Stimulated activated CD8-positive, alpha-beta memory T cell treated with anti-CD3 and anti-CD28 coated beads, Interleukin-7, amount 100 ng/mL, for 24 hours (primary cell): ENCODE data around the gene NIP7.
"Not testable (repeated sequence)": the region's sequence is repeated elsewhere in the genome, so short reads cannot be mapped to it uniquely, and the experiment has no call there.

Experiments used
- DNase-seq: peaks from one replicate; pipeline ENCODE4 v3.0.0-alpha.2; 2020; ENCODE audit warnings: low read depth

NIP7 gene

DNA sequence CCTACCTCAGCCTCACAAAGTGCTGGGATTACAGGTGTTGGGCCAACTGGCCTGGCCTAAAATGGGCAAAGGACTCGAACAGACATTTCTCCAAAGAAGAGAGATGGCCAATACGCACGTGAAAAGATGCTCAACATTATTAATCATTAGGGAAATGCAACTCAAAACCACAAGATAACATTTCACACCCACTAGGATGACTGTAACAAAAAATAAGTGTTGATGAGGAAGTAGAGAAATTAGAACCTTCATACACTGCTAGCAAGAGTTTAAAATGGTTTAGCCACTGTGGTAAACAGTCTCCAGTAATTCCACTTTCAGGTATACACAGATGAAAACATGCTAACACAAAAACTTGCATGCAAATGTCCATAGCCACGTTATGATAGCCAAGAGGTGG lies 6.4 kb downstream of the NIP7 start:
- no peak for DNase-seq

GRCh38 chr16:69346683-69347082 lies 7.1 kb downstream of the NIP7 start:
- DNase-seq: no peak

DNA sequence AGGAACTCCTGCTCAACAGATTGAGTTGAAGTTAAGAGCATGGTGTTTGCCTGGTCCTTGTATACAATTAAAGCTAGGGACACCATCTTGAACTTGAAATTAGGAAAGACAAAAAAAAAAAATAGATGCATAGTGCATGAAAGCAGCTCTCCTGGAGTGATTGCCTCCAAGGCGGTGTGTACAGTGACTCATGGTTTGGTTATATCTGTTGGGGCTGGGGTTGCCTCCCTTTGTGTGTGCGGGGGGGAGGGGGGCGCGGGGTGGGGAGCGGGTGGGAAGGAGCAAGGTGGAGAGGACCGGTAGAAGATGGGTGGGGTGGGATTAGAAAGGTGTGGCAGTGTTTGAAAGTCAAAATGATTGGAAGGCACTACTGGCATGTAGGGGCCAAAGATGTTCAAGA lies 8.7 kb downstream of the NIP7 start:
- DNase-seq: no peak

DNA sequence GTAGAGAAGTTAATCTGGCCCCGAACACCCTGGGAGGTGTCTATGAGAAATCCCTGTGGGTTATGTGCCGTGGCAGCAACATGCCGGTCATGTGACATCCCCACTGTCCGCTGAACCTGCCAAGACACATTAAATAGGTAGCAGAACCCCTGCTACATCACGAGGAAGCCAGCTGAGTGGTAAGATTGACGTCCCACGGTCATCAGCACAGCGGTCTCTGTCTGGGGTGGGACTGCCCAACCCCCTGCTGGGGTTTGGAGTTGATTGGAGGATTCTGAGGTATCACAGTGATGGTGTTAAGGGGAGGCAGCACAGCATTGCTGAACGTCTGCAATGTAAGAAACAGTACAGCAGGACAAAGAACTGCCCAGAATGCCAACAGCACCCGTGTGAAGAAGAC lies 10.0 kb downstream of the NIP7 start:
- DNase-seq: no peak

GRCh38 chr16:69350536-69351133 lies 11.1 kb downstream of the NIP7 start:
- DNase-seq: no peak

DNA sequence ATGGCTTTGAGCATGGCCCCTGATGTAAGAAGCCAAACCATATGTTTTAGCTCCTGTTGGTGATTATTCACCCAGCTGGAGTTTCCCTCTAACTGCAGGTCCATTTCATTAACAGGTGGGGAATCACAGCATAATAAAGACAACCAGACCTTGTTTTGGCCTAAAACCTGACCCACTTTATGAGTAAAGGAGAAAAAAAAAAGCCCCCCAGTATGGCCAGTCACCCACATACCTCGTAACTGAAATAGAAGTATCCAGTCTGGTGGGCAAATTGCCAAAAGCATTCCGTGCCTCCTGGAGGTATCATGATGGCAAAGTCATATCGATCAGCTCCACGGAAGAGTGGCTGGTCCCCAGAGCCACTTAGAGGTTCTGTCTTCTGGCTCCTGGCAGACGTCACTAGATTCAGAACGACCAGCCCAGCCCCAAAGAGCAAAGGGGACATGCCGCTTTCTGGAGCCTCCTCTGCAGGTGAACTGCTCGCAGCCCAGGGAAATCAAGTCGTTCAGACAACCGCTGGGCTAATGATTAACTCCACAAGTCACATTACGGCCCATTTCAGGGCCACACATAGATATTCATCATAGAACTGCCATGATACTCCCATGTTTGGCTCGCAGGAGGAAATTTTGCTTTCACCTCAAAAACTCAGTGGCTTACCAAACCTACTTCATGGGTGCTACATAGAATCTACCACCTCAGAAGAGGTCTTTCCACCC lies 11.9 kb downstream of the NIP7 start, which contains the start of gene TMED6:
TMED6 (minus strand) TSS at position 478 of the 719 bp plus-strand sequence; CDS start at position 445, 33 bp downstream.
- DNase-seq: no peak

DNA sequence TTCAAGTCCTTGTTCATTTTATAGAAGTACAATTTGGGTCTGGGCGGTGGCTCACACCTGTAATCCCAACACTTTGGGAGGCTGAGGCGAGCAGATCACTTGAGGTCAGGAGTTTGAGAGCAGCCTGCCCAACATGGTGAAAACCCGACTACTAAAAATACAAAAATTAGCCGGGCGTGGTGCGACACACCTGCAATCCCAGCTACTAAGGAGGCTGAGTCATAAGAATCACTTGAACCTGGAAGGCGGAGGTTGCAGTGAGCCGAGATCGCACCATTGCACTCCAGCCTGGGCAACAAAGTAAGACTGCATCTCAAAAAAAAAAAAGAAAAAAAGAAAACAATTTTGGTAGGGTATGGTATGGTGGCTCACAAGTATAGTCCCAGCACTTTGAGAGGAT lies 20.5 kb downstream of the NIP7 start:
- not testable (repeated sequence) for DNase-seq

- no peak for DNase-seq
These were observed 23.7 kb downstream of the NIP7 start for GRCh38 chr16:69363281-69363717.

DNA sequence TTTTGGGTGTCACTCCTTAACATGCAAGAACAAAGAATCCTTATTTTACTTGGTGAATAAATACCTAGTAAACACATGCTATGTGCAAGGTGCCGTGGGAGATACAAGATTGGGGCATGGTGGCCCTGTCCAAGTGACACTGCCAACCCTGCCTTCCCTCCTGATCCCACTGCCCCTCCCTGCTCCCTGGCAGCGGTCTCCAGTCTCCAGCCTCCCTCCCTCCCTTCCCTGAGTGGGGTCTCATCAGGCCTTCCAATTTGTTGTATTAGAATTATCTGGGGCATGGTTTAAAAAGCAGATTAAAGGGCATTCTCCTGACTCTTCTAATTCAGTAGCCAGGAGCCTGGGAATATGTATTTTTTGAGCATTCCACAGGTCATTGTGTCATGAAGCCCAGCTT lies 24.5 kb downstream of the NIP7 start:
- no peak for DNase-seq

DNA sequence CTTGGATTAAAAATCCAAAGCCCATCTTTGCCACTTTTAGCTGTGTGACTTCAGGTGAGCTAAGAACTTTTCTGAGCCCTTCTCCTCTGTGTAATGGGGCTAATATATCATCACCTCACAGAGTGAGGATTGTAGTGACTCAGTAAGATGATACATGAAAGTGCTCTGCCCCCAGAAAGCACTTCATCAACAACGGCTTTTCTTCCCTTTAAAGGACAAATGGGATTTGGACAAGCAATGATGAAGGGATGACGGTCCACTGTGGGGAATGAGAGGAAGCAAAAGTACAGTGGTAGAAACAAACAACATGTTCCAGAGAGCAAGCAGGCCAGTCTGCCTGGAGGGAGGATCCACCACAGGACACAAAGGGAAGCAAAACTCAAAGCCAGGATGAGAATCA lies 26.3 kb downstream of the NIP7 start:
- DNase-seq: no peak

GRCh38 chr16:69366431-69366830 lies 26.9 kb downstream of the NIP7 start:
- DNase-seq: no peak

DNA sequence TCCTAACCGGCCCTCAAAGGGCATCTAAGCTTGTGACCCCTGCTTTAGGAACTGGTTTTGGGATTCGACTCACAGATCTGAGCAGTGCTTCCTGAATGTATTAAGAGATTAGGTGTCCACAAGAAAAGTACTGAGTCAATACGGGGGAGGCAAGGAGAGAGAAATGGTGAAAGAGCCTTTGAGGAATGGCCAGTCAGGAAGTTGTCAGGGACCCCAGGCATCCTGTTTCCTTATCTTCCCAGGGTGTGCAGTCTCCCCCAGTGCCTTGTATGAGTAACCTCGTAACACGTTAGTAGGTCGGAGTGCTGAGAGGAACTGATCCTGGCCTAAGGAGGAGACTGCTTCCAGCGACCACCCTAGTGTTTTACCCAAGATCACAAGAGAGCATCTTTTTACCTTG lies 28.4 kb downstream of the NIP7 start:
- DNase-seq: no peak

GRCh38 chr16:69368866-69369265 lies 29.3 kb downstream of the NIP7 start:
- no peak for DNase-seq

DNA sequence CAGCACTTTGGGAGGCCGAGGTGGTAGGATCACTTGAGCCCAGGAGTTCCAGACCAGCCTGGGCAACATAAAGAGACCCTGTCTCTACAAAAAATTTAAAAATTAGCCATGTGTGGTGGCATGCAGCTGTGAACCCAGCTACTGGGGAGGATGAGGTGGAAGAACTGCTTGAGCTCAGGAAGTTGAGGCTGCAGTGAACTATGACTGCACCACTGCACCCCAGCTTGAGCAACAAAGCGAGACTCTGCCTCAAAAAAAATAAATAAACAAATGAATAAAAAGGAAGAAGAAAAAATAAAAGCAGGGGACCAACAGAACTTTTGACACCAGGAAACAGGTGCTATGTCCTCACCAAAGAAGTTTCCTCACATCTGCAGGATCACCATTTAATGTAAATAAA lies 32.0 kb downstream of the NIP7 start:
- no peak for DNase-seq

DNA sequence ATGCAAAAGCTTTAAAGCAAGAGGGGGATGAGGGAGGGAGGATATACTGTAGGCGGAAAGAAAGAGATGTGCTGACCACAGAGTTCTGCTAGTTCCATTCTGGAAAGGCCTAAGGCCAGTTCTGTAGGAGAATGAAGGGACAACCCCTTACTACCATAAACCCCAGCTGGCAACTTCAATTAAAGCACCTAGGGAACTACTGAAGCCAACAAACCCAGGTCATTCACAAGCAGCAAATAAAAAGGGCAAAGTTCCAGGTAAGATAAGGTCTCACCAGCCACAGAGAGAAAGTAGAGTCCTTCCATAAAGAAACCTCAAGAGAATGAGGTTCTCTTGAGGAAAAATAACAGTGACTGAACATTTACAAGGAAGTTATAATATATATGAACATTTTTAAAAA lies 33.4 kb downstream of the NIP7 start:
- DNase-seq: no peak

DNA sequence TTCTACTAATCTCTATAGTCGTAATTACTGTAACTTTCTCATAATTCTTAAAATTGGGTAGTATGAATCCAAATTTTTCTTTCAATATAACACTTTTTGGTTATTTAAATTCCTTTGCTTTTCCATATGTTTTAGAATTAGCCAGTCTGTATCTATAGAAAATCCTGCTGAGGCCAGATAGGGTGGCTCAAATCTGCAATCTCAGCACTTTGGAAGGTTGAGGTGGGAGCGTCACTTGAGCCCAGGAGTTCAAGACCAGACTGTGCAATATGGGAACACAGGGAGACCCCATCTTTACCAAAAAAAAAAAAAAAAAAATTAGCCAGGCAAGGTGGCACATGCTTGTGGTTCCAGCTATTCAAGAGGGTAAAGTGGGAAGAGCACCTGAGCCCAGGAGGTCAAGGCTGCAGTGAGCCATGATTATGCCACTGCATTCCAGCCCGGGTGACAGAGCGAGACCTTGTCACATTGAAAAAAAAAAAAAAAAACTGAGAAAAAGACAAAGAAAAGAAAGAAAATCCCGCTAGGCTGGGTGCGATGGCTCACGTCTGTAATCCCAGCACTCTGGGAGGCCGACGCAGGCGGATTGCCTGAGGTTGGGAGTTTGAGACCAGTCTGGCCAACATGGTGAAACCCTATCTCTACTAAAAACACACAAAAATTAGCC lies 37.0 kb downstream of the NIP7 start:
- DNase-seq: no peak

DNA sequence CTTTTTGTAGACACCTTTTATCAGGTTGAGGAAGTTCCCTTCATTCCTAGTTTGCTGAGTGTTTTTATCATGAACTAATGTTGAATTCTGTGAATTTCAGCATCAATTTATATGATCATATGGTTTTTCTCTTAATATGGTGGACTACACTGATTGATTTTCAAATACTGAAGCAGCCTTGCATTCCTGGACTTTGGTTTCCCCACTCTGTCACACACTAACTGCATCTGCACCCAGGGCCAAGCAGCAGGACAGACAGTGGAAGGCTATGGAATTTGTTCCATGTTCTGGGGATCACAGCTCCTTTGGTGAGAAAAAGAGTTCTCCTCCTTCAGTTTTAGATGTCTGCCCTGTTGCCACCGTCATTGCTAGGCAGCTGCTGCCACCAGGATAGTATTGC lies 38.5 kb downstream of the NIP7 start:
- no peak for DNase-seq

DNA sequence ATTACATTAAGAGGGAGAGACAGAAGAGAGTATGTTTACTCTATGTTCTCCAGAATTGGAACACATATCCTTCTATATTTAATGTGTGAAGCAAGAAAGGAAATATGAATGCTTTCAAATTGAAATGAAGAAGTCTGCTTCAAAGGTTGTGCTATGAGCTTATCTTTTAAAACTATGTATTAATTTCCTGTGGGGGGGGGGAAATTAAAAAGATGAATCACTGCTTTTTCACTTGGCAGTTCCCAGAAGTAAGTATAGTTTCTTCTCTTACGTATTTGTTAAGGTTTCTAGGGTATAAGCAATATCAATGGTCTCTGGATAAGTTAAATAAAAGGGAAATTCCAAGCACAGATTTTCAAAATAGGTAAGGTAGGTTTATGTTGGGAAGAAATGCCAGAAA lies 39.2 kb downstream of the NIP7 start:
- no peak for DNase-seq

DNA sequence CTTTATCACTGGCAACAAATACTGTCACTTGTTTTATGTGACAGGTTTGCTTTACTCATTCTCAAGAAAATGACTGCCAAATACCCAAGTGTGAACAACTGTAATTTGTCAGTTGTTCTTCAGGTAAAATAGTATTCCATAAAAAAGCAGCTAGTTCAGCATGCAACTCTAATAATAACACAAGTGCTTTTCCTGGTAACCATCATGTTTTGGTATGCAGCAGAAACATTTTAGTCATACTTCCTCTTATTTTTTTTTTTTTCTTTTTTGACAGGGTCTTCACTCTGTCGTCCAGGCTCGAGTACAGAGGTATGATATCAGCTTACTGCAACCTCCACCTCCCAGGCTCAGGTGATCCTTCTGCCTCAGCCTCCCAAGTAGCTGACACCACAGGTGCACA lies 41.7 kb downstream of the NIP7 start:
- DNase-seq: no peak

- DNase-seq: no peak
These were observed 42.8 kb downstream of the NIP7 start for GRCh38 chr16:69382421-69382820.

DNA sequence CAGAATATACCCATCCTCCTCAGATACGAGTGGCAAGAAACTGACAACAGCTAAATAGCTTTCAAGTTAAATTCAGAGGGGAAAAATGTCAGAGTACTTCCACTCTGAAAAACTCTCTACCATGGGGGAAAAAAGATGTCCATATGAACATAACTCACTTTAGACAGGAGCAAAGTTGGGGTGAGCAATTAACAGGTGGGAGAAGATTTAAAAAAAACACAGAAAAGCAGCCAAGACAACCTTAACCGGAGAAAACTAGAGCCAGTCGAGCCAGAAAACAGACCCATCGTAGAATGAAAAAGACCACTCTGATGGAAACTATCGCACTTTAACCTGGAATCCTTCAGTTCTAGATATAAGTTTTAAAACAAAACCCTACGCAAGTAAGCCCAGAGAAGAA lies 45.4 kb downstream of the NIP7 start:
- no peak for DNase-seq

GRCh38 chr16:69386596-69386995 lies 47.0 kb downstream of the NIP7 start:
- DNase-seq: no peak
